Body of pancreas (tissue), 4 donors: Measurements from ENCODE around the gene AEN.

ENCODE experiments used
- CTCF ChIP-seq, 7 experiments: fragments of 450-650 bp in 4 of 7; fragments of 200-600 bp in 3 of 7; sonication (generic) in 3 of 7; IDR thresholded peaks; one replicate each; pipeline ENCODE4 v1.5.1; 2016 to 2019; ENCODE audit warnings: antibody characterized with exemption in 7 of 7
- POLR2A ChIP-seq, 3 donors: fragments of 450-650 bp; IDR thresholded peaks; one replicate each; pipeline ENCODE4 v1.6.1; 2016; ENCODE audit warnings: antibody characterized with exemption in 3 of 3, mild to moderate bottlenecking in 2 of 3

GRCh38 chr15:88647351-88648105 lies 26.4 kb downstream of the AEN start:
- TF ChIP-seq CTCF (IDR thresholded peaks at IDR 0.05) (no peak), POLR2A (IDR thresholded peaks at IDR 0.05) (no peak)
